Breast epithelium (tissue), 4 donors: ENCODE measurements around the gene TET2. TPM values are rescaled to one million over a fixed set of nuclear protein-coding genes. Genes with fewer than 3 reads are reported as not detected.

Experiments
- DNase-seq, 2 donors: peaks; one replicate each; pipeline ENCODE4 v3.0.0-alpha.2; 2019; ENCODE audit warnings: low spot score in 2 of 2
- H3K27ac ChIP-seq, 2 donors: fragments of 200-600 bp; sonication (generic) in 1 of 2; one replicate each; pipeline ENCODE4 v1.5.1; 2016 to 2019; ENCODE audit warnings: mild to moderate bottlenecking in 1 of 2
- H3K27me3 ChIP-seq, 2 donors: fragments of 200-600 bp; sonication (generic) in 1 of 2; one replicate each; pipeline versions ENCODE4 v1.5.1 to v1.6.0; 2017 to 2019; ENCODE audit warnings: control low read depth in 1 of 2, mild to moderate bottlenecking in 1 of 2
- H3K36me3 ChIP-seq: fragments of 200-600 bp; one replicate; pipeline ENCODE4 v1.5.1; 2019
- H3K4me1 ChIP-seq, 2 donors: fragments of 200-600 bp; sonication (generic); one replicate each; pipeline ENCODE4 v1.5.1; 2016 to 2019; ENCODE audit warnings: control low read depth in 1 of 2
- H3K4me3 ChIP-seq, 3 donors: fragments of 200-600 bp; sonication (generic); 1 replicate in 2 of 3; 2 replicates in 1 of 3; pipeline ENCODE4 v1.5.1; 2016 to 2019; ENCODE audit warnings: mild to moderate bottlenecking in 3 of 3, moderate library complexity in 2 of 3
- H3K9me3 ChIP-seq, 2 donors: fragments of 200-600 bp; sonication (generic) in 1 of 2; one replicate each; pipeline ENCODE4 v1.5.1; 2016 to 2019; ENCODE audit warnings: control low read depth in 1 of 2
- CTCF ChIP-seq, 3 donors: fragments of 450-650 bp; IDR thresholded peaks; one replicate each; pipeline ENCODE4 v1.5.1; 2016 to 2017; ENCODE audit warnings: antibody characterized with exemption in 3 of 3, mild to moderate bottlenecking in 3 of 3, moderate library complexity in 3 of 3
- POLR2A ChIP-seq: fragments of 450-650 bp; IDR thresholded peaks from one replicate; pipeline ENCODE4 v1.6.1; 2016; ENCODE audit warnings: antibody characterized with exemption, mild to moderate bottlenecking, moderate library complexity
- POLR2AphosphoS5 ChIP-seq, 3 donors: sonication (generic); formaldehyde crosslinking; IDR thresholded peaks; one replicate each; pipeline ENCODE4 v1.6.1; 2017; ENCODE audit warnings: antibody characterized with exemption in 3 of 3
- intact Hi-C: fragments of 100-400 bp; cut with DNase I; formaldehyde crosslinking; loops from one replicate; pipeline ENCODE4 v1.15.1; 2023; ENCODE audit warnings: low total_unique reads
- total RNA-seq, 3 donors: library from RNA; depleted of rRNA; stranded (reverse); fragments of >200 nt; gene quantifications; one replicate each; pipeline ENCODE4 v1.1.0, GENCODE V29; 2016

TET2 gene
- total RNA-seq, 3 donors from 2014 or later = 23.2 to 37.3 (median 29.8) TPM

- intact Hi-C loops = no loop called here
- H3K9me3 ChIP-seq = no peaks in the 10 kb centered on the region
- no peak for DNase-seq
Observed at GRCh38 chr4:105174098-105174497, 27.4 kb downstream of the TET2 start.

GRCh38 chr4:105179539-105180401 is 33.1 kb downstream of the TET2 start:
- intact Hi-C loops = no loop called here
- Histone ChIP-seq H3K9me3 (no peaks in the 10 kb centered on the region), H3K27me3 (no peaks in the 10 kb centered on the region), H3K4me3 (no peak overlapping the region), H3K36me3 (no peaks in the 10 kb centered on the region), H3K27ac (no peak overlapping the region), H3K4me1 (no peaks in the 10 kb centered on the region)
- TF ChIP-seq CTCF (IDR thresholded peaks at IDR 0.05) (no peak), POLR2AphosphoS5 (IDR thresholded peaks at IDR 0.05) (no peak), POLR2A (no peak)
- no peak for DNase-seq

More at GRCh38 chr4:105174098-105174497, 27.4 kb downstream of the TET2 start:
- Histone ChIP-seq H3K4me1 (no peaks in the 10 kb centered on the region), H3K4me3 (no peak overlapping the region), H3K27me3 (no peaks in the 10 kb centered on the region), H3K27ac (no peak overlapping the region), H3K36me3 (no peaks in the 10 kb centered on the region)
- TF ChIP-seq CTCF (IDR thresholded peaks at IDR 0.05) = no peak
- no peak for TF ChIP-seq POLR2AphosphoS5 (IDR thresholded peaks at IDR 0.05)
- no peak for TF ChIP-seq POLR2A

GRCh38 chr4:105181259-105181658 is 34.6 kb downstream of the TET2 start:
- H3K27me3 ChIP-seq = no peaks in the 10 kb centered on the region
- no peak for DNase-seq
- H3K4me3 ChIP-seq = no peak overlapping the region
- no peak overlapping the region for H3K27ac ChIP-seq
- H3K9me3 ChIP-seq = no peaks in the 10 kb centered on the region
- no peaks in the 10 kb centered on the region for H3K4me1 ChIP-seq
- intact Hi-C loops = no loop called here
- TF ChIP-seq POLR2A = no peak
- TF ChIP-seq POLR2AphosphoS5 (IDR thresholded peaks at IDR 0.05) = no peak
- no peak for TF ChIP-seq CTCF (IDR thresholded peaks at IDR 0.05)
- no peaks in the 10 kb centered on the region for H3K36me3 ChIP-seq

- intact Hi-C loops = no loop called here
- no peaks in the 10 kb centered on the region for H3K4me1 ChIP-seq
Observed at GRCh38 chr4:105182211-105182610, 35.5 kb downstream of the TET2 start.

More at GRCh38 chr4:105182211-105182610, 35.5 kb downstream of the TET2 start:
- Histone ChIP-seq H3K27ac (no peak overlapping the region), H3K27me3 (no peaks in the 10 kb centered on the region), H3K9me3 (no peaks in the 10 kb centered on the region), H3K36me3 (no peaks in the 10 kb centered on the region), H3K4me3 (no peak overlapping the region)
- no peak for DNase-seq
- TF ChIP-seq CTCF (IDR thresholded peaks at IDR 0.05) = no peak
- no peak for TF ChIP-seq POLR2AphosphoS5 (IDR thresholded peaks at IDR 0.05)
- TF ChIP-seq POLR2A = no peak
